HCT116 (cell line): ENCODE data around the gene RFX2. TPM values are rescaled to one million over a fixed set of nuclear protein-coding genes. Genes with fewer than 3 reads are reported as not detected.

Source experiments
- ATAC-seq: fragments of 200-7000 bp; cut with Tn5 transposase; 2 replicates; pipeline ENCODE4 v1.9.1; 2020; ENCODE audit warnings: mild to moderate bottlenecking, moderate library complexity
- BruUV-seq: library from RNA; stranded (reverse); fragments of 400-500 nt; replicated peaks from 2 replicates; lab custom pipeline; 2021; lab: Mats Ljungman, UMichigan
- CTCF ChIA-PET: fragments of 300-600 bp; sonication (Branson Sonifier 250); formaldehyde crosslinking; loops from one replicate; lab custom pipeline; 2021; ENCODE audit warnings: antibody characterized with exemption; lab: Charles Lee
- POLR2A ChIA-PET: fragments of 300-600, 350-600 bp; sonication (Branson Sonifier 250); formaldehyde crosslinking; loops from one replicate; lab custom pipeline; 2021; ENCODE audit warnings: antibody characterized with exemption; lab: Charles Lee
- RAD21 ChIA-PET, 2 experiments: fragments of 300-600 bp; sonication (Branson Sonifier 250); formaldehyde crosslinking; loops; one replicate each; lab custom pipeline; 2023; ENCODE audit warnings: low total read pairs in 2 of 2; ENCODE audit not compliant: uncharacterized antibody in 2 of 2, unreplicated experiment in 2 of 2, low non-redundant PET in 1 of 2; lab: Charles Lee
- DNase-seq: peaks from one replicate; pipeline ENCODE4 v3.0.0-alpha.2; 2010; ENCODE audit warnings: low read depth, low spot score
- H2AFZ ChIP-seq: fragments of 200-600 bp; shearing (Covaris generic), sonication (generic); 2 replicates; pipeline ENCODE4 v1.6.1; 2017; ENCODE audit warnings: low read depth, mixed run types, mixed read lengths, antibody characterized with exemption, low read length; ENCODE audit not compliant: poor library complexity, severe bottlenecking
- H3K27ac ChIP-seq: 2 replicates; pipeline ENCODE4 v1.5.1; 2012; ENCODE audit warnings: low read depth, low read length
- H3K27me3 ChIP-seq: fragments of 200-600 bp; sonication (generic); 2 replicates; pipeline ENCODE4 v1.6.1; 2016; ENCODE audit warnings: mixed run types, low read length, mixed read lengths; ENCODE audit not compliant: insufficient read depth
- H3K36me3 ChIP-seq, 2 experiments: fragments of 200-500 bp in 1 of 2; fragments of 200-600 bp in 1 of 2; sonication (Bioruptor generic) in 1 of 2; sonication (generic) in 1 of 2; 2 replicates each; pipeline versions ENCODE4 v1.5.1 to v1.6.1; 2014 to 2016; ENCODE audit warnings: low read length in 2 of 2, inconsistent platforms in 1 of 2, mixed read lengths in 1 of 2, mixed run types in 1 of 2; ENCODE audit not compliant: insufficient read depth in 2 of 2, control insufficient read depth in 1 of 2
- H3K4me1 ChIP-seq, 2 experiments: fragments of 200-600 bp in 1 of 2; sonication (generic) in 1 of 2; 2 replicates each; pipeline versions ENCODE4 v1.5.1 to v1.6.1; 2012 to 2017; ENCODE audit warnings: low read length in 2 of 2, inconsistent platforms in 1 of 2, mild to moderate bottlenecking in 1 of 2, mixed read lengths in 1 of 2, mixed run types in 1 of 2, moderate library complexity in 1 of 2; ENCODE audit not compliant: insufficient read depth in 2 of 2, control insufficient read depth in 1 of 2
- H3K4me2 ChIP-seq: fragments of 200-600 bp; sonication (generic); 2 replicates; pipeline ENCODE4 v1.6.1; 2017; ENCODE audit warnings: mixed run types, low read length, mixed read lengths
- H3K4me3 ChIP-seq, 2 experiments: fragments of 200-600 bp in 1 of 2; sonication (generic) in 1 of 2; replicated peaks in 1 of 2; 2 replicates each; pipeline ENCODE4 v1.5.1; 2011 to 2016; ENCODE audit warnings: low read length in 2 of 2, control low read depth in 1 of 2, low read depth in 1 of 2, mild to moderate bottlenecking in 1 of 2, mixed read lengths in 1 of 2, mixed run types in 1 of 2
- H3K79me2 ChIP-seq: fragments of 200-600 bp; sonication (generic); 2 replicates; pipeline ENCODE4 v1.6.1; 2017; ENCODE audit warnings: mild to moderate bottlenecking, mixed run types, low read length, moderate library complexity, mixed read lengths; ENCODE audit not compliant: insufficient read depth
- H3K9ac ChIP-seq: fragments of 200-600 bp; sonication (generic); 2 replicates; pipeline ENCODE4 v1.6.1; 2016; ENCODE audit warnings: low read length, mixed read lengths
- H3K9me2 ChIP-seq: fragments of 200-600 bp; sonication (generic), shearing (Covaris generic); 2 replicates; pipeline ENCODE4 v1.6.1; 2017; ENCODE audit warnings: mixed run types, mild to moderate bottlenecking, moderate library complexity; ENCODE audit not compliant: insufficient read depth
- H3K9me3 ChIP-seq, 2 experiments: fragments of 200-500 bp in 1 of 2; fragments of 200-600 bp in 1 of 2; sonication (Bioruptor generic) in 1 of 2; sonication (generic) in 1 of 2; 2 replicates each; pipeline ENCODE4 v1.6.1; 2014 to 2017; ENCODE audit warnings: low read length in 2 of 2, mixed read lengths in 2 of 2, inconsistent platforms in 1 of 2, low read depth in 1 of 2, mild to moderate bottlenecking in 1 of 2, mixed run types in 1 of 2, moderate library complexity in 1 of 2; ENCODE audit not compliant: control insufficient read depth in 1 of 2, insufficient read depth in 1 of 2
- H4K20me1 ChIP-seq: fragments of 200-600 bp; sonication (generic), shearing (Covaris generic); 2 replicates; pipeline ENCODE4 v1.6.1; 2017; ENCODE audit warnings: mixed run types, mild to moderate bottlenecking, moderate library complexity; ENCODE audit not compliant: insufficient read depth
- ATF3 ChIP-seq: IDR thresholded peaks from 2 replicates; pipeline ENCODE4 v1.6.1; 2012
- CEBPB ChIP-seq: IDR thresholded peaks from 2 replicates; pipeline ENCODE4 v1.6.1; 2012; ENCODE audit warnings: low read depth
- CTCF ChIP-seq, 3 experiments: fragments of 200-600 bp in 1 of 3; sonication (generic) in 1 of 3; IDR thresholded peaks in 2 of 3; conservative IDR thresholded peaks in 1 of 3; 2 replicates each; pipeline ENCODE4 v1.5.1; 2012 to 2017; ENCODE audit warnings: low read depth in 2 of 3, low read length in 2 of 3, antibody characterized with exemption in 1 of 3, borderline replicate concordance in 1 of 3, control low read depth in 1 of 3, mild to moderate bottlenecking in 1 of 3, mixed read lengths in 1 of 3, mixed run types in 1 of 3, moderate library complexity in 1 of 3; ENCODE audit not compliant: insufficient read depth in 1 of 3
- EZH2 ChIP-seq: fragments of 200-600 bp; sonication (generic); IDR thresholded peaks from 2 replicates; pipeline ENCODE4 v1.6.1; 2017; ENCODE audit warnings: antibody characterized with exemption, mixed run types
- POLR2AphosphoS5 ChIP-seq: IDR thresholded peaks from 2 replicates; pipeline ENCODE4 v1.6.1; 2011; ENCODE audit warnings: mild to moderate bottlenecking, low read depth, low read length, moderate library complexity
- SIN3A ChIP-seq: IDR thresholded peaks from 2 replicates; pipeline ENCODE4 v1.6.1; 2012; ENCODE audit warnings: low read depth
- SP1 ChIP-seq: IDR thresholded peaks from 2 replicates; pipeline ENCODE4 v1.6.1; 2012; ENCODE audit warnings: low read depth
- SRF ChIP-seq: IDR thresholded peaks from 2 replicates; pipeline ENCODE4 v1.6.1; 2012; ENCODE audit warnings: low read depth
- YY1 ChIP-seq: IDR thresholded peaks from 2 replicates; pipeline ENCODE4 v1.6.1; 2011; ENCODE audit warnings: low read length, low read depth, moderate library complexity, mild to moderate bottlenecking; ENCODE audit not compliant: insufficient replicate concordance; ENCODE audit errors: extremely low read depth
- intact Hi-C: fragments of 100-400 bp; cut with micrococcal nuclease; formaldehyde crosslinking; loops from 2 replicates; pipeline ENCODE4 v1.10.0; 2022
- total RNA-seq: library from RNA; stranded (reverse); gene quantifications from one replicate; pipeline ENCODE4 v1.2.1, GENCODE V29; 2021; ENCODE audit not compliant: unreplicated experiment

RFX2 gene
- total RNA-seq, 1 experiment from 2014 or later: 13.7 TPM

- ChIA-PET CTCF (no interaction called here), POLR2A (no interaction called here)
- ATAC-seq: no peak
- intact Hi-C loops: no loop called here
- BruUV-seq: no TSS peak
- Histone ChIP-seq H3K9me3 (no peaks in the 10 kb centered on the region), H3K4me1 (no peaks in the 10 kb centered on the region), H2AFZ (no peak overlapping the region), H3K9ac (no peak overlapping the region), H4K20me1 (no peaks in the 10 kb centered on the region), H3K27ac (no peak overlapping the region)
- no peak for DNase-seq
- TF ChIP-seq POLR2AphosphoS5 (no peak), CEBPB (no peak), ATF3 (no peak), YY1 (no peak), EZH2 (no peak), SIN3A (no peak), SRF (no peak)
- TF ChIP-seq, all 23 proteins: peak for 0
- Histone ChIP-seq H3K27me3 (no peaks in the 10 kb centered on the region), H3K4me2 (no peak overlapping the region), H3K9me2 (no peaks in the 10 kb centered on the region), H3K36me3 (no peaks in the 10 kb centered on the region), H3K4me3 (no peak overlapping the region), H3K79me2 (no peaks in the 10 kb centered on the region)
- RAD21 ChIA-PET: no interaction called here
Measured at GRCh38 chr19:5999693-6000092, 110.6 kb downstream of the RFX2 start.

- no peaks in the 10 kb centered on the region for H3K9me3 ChIP-seq
- no peaks in the 10 kb centered on the region for H4K20me1 ChIP-seq
- no peaks in the 10 kb centered on the region for H3K36me3 ChIP-seq
- no peak overlapping the region for H2AFZ ChIP-seq
- no peak overlapping the region for H3K27ac ChIP-seq
- no peaks in the 10 kb centered on the region for H3K9me2 ChIP-seq
- ATAC-seq (no peak), DNase-seq (no peak)
- H3K4me1 ChIP-seq: no peaks in the 10 kb centered on the region
- TF ChIP-seq SP1 (no peak), CTCF (IDR thresholded peaks at IDR 0.05 in 2 of 3, conservative IDR thresholded peaks at IDR 0.05 in 1 of 3; ENCODE audit: borderline replicate concordance in 1 of 3, insufficient read depth in 1 of 3, low read depth in 2 of 3, low read length in 2 of 3) (peak in 2 of 3 experiments; percentile 16 to 21; a peak in 2 of 6 replicates)
- ChIA-PET POLR2A (no interaction called here), CTCF (interaction anchor here (1.2 kb wide), 1 partner anchor 25 kb away, joined by 3 read pairs; no protein-coding TSS in a partner anchor), RAD21 (no interaction called here)
- no peak overlapping the region for H3K9ac ChIP-seq
- no TSS peak for BruUV-seq
- no peaks in the 10 kb centered on the region for H3K79me2 ChIP-seq
- no peak overlapping the region for H3K4me3 ChIP-seq
- intact Hi-C loops: no loop called here
- no peaks in the 10 kb centered on the region for H3K27me3 ChIP-seq
- no peak overlapping the region for H3K4me2 ChIP-seq
Measured at GRCh38 chr19:5997371-5997770, 112.9 kb downstream of the RFX2 start.
